ENCODE data around the gene MTMR12.

Gene MTMR12

DNA sequence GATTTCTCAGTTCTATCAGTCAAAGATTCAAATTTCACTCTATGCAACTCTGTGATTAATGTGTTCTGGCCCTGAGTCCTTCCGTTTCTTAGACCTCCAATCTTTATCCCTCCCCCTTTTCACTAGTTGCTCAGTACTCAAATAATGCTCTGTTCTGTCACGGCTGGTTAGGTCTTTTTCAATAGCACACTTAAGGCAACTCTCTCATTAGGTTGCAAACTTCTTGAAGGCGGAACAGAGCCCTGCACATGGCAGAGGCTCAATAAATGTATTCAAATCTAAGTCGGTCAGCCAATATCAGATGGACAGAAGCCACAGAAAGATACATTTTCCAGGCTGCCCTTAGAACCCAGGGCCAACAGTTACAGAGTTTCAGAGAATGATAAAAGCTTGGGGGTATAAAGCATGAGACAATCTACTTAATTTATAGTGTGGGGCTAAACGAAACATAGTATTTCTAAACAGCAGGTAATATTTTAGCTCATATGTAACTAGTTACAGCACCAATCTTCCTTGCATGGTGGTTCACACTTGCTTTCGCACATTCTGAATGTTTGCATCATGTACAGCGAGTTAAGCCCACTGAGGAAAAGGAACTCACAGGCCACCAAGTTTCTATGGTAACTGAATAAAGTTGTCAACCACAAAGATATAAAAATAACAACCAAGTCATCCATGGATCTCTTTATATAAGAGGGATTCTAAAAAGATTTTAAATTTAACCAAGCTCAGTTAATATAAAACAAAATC, 71.5 kb downstream of the MTMR12 start:
- H2BK5ac ChIP-seq (ENCODE audit: low read depth, low read length, poor library complexity): no peak overlapping the region
- no peak overlapping the region for H2BK12ac ChIP-seq (ENCODE audit: low read length)
- no peaks in the 10 kb centered on the region for H3K4me1 ChIP-seq (ENCODE audit: control insufficient read depth in 1 of 2, insufficient read depth in 2 of 2, low read length in 2 of 2)
- no peak overlapping the region for H3K4me3 ChIP-seq (ENCODE audit: low read depth, low read length)
- H4K12ac ChIP-seq (ENCODE audit: low read depth, low read length): no peak overlapping the region
- no peak overlapping the region for H3K14ac ChIP-seq (ENCODE audit: low read length)
- H3K4ac ChIP-seq (ENCODE audit: low read depth, low read length): no peak overlapping the region
- WGBS (ENCODE audit: extremely low coverage, insufficient coverage, insufficient read length): no CpG with 5 or more reads among the region's 7 CpGs
- H3K79me1 ChIP-seq (ENCODE audit: low read length): no peaks in the 10 kb centered on the region
- H3K4me2 ChIP-seq (ENCODE audit: low read length): no peak overlapping the region
- DNase-seq: no peak
- H3K79me2 ChIP-seq (ENCODE audit: control insufficient read depth, insufficient read depth, low read length, poor library complexity): no peaks in the 10 kb centered on the region
- H3K9me3 ChIP-seq (ENCODE audit: insufficient read depth, low read depth, low read length): no peaks in the 10 kb centered on the region
- H3K9ac ChIP-seq (ENCODE audit: low read length): no peak overlapping the region
- H4K91ac ChIP-seq (ENCODE audit: low read depth, low read length): no peak overlapping the region
- H2BK120ac ChIP-seq (ENCODE audit: insufficient read depth, low read length, poor library complexity): no peak overlapping the region
- no peak overlapping the region for H2AFZ ChIP-seq (ENCODE audit: insufficient read depth, low read length, poor library complexity)
- no peak overlapping the region for H3K18ac ChIP-seq (ENCODE audit: low read length)
- no peak overlapping the region for H4K8ac ChIP-seq (ENCODE audit: low read depth, low read length)
- no peak overlapping the region for H3K23ac ChIP-seq (ENCODE audit: low read length)
- H3K36me3 ChIP-seq (ENCODE audit: control insufficient read depth in 1 of 2, insufficient read depth in 2 of 2, low read length in 2 of 2): peaks cover 6 to 15% of the 10 kb centered on the region in 2 experiments
- H3K27me3 ChIP-seq (ENCODE audit: insufficient read depth, low read length): no peaks in the 10 kb centered on the region
- no peak overlapping the region for H3K27ac ChIP-seq (ENCODE audit: low read depth, low read length)
- H2AK5ac ChIP-seq (ENCODE audit: low read length): no peak overlapping the region

DNA sequence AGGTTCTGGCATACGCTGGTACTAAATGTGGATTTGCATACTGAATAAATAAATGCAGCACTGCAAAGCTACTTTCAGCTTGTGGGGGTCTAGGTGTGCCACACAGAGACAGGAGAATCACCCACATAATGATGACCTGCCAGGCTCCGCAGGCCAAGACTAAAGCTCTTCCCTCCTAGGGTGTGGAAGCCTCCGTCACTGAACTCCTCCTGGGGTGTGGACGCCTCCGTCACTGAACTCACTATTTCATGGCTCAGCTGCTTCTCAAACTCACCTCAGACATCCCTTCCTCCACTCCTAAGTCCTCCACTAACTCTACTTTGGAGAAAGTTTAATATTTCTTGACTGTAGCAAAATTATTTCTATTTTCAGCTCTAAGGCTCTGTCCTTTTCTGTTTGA, 73.4 kb downstream of the MTMR12 start:
- H3K27ac ChIP-seq (ENCODE audit: low read depth, low read length): no peak overlapping the region

DNA sequence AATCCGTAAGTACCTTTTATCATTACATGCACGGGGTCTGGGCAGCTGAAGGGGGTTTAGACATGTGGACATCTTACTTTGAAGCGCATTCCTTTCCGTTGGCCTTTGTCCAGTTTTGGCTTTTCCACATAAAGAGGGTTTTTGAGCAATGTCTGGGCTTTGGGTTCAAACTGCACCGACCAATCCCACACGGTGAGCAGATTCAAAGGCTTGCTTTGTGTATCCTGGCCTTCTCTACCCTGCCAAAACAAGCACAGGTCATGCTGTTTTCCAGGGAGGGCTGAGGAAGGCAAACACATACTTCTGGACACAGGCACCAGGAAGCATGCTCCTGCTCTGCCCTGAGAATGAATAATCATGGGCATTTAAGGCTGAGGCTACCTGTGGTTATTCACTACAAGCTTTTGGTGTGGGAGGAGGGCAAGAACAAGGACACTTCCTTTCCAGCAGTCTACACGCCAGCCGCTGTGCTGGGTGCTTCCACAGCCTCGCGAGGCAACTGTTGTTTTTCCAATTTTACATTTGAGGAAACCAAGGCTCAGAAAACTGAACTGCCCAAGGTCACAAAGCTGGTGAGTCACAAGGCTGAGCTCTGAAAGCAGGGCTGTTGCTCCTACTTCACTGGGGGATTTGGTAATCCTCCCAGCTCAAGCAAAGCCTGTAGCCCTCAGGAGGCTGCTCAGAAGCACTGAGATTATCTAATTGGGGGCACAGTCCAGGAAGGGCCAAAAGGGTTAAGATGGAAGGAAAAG, 78.9 kb downstream of the MTMR12 start:
- Histone ChIP-seq H2AFZ (ENCODE audit: insufficient read depth, low read length, poor library complexity) (no peak overlapping the region), H3K27ac (ENCODE audit: low read depth, low read length) (peak overlapping the region; percentile 26), H3K79me2 (ENCODE audit: control insufficient read depth, insufficient read depth, low read length, poor library complexity) (peaks cover under 1% of the 10 kb centered on the region), H3K9me3 (ENCODE audit: insufficient read depth, low read depth, low read length) (no peaks in the 10 kb centered on the region), H3K36me3 (ENCODE audit: control insufficient read depth in 1 of 2, insufficient read depth in 2 of 2, low read length in 2 of 2) (peaks cover 12 to 16% of the 10 kb centered on the region in 2 experiments), H2BK5ac (ENCODE audit: low read depth, low read length, poor library complexity) (no peak overlapping the region), H3K79me1 (ENCODE audit: low read length) (peaks cover 2% of the 10 kb centered on the region), H3K18ac (ENCODE audit: low read length) (no peak overlapping the region), H4K12ac (ENCODE audit: low read depth, low read length) (no peak overlapping the region), H3K4ac (ENCODE audit: low read depth, low read length) (no peak overlapping the region), H2BK120ac (ENCODE audit: insufficient read depth, low read length, poor library complexity) (no peak overlapping the region), H2BK12ac (ENCODE audit: low read length) (no peak overlapping the region), H3K4me1 (ENCODE audit: control insufficient read depth in 1 of 2, insufficient read depth in 2 of 2, low read length in 2 of 2) (peaks cover 25 to 30% of the 10 kb centered on the region in 2 experiments), H3K4me2 (ENCODE audit: low read length) (no peak overlapping the region), H4K91ac (ENCODE audit: low read depth, low read length) (no peak overlapping the region), H3K27me3 (ENCODE audit: insufficient read depth, low read length) (no peaks in the 10 kb centered on the region), H2AK5ac (ENCODE audit: low read length) (no peak overlapping the region), H4K8ac (ENCODE audit: low read depth, low read length) (no peak overlapping the region), H3K4me3 (ENCODE audit: low read depth, low read length) (no peak overlapping the region), H3K23ac (ENCODE audit: low read length) (no peak overlapping the region), H3K9ac (ENCODE audit: low read length) (no peak overlapping the region), H3K14ac (ENCODE audit: low read length) (no peak overlapping the region)
- whole genome bisulfite sequencing (ENCODE audit: extremely low coverage, insufficient coverage, insufficient read length): no CpG with 5 or more reads among the region's 10 CpGs
- peak in 1 of 2 donors; percentile 22 for DNase-seq

More for the DNA sequence above, 73.4 kb downstream of the MTMR12 start:
- Histone ChIP-seq H4K12ac (ENCODE audit: low read depth, low read length) (no peak overlapping the region), H4K91ac (ENCODE audit: low read depth, low read length) (no peak overlapping the region), H3K27me3 (ENCODE audit: insufficient read depth, low read length) (no peaks in the 10 kb centered on the region), H3K79me2 (ENCODE audit: control insufficient read depth, insufficient read depth, low read length, poor library complexity) (no peaks in the 10 kb centered on the region), H3K4me1 (ENCODE audit: control insufficient read depth in 1 of 2, insufficient read depth in 2 of 2, low read length in 2 of 2) (no peaks in the 10 kb centered on the region), H3K79me1 (ENCODE audit: low read length) (no peaks in the 10 kb centered on the region), H3K23ac (ENCODE audit: low read length) (no peak overlapping the region), H3K4me2 (ENCODE audit: low read length) (no peak overlapping the region), H3K9me3 (ENCODE audit: insufficient read depth, low read depth, low read length) (no peaks in the 10 kb centered on the region), H3K14ac (ENCODE audit: low read length) (no peak overlapping the region), H2BK12ac (ENCODE audit: low read length) (no peak overlapping the region), H3K9ac (ENCODE audit: low read length) (no peak overlapping the region), H2BK120ac (ENCODE audit: insufficient read depth, low read length, poor library complexity) (no peak overlapping the region), H3K36me3 (ENCODE audit: control insufficient read depth in 1 of 2, insufficient read depth in 2 of 2, low read length in 2 of 2) (peaks cover 4 to 16% of the 10 kb centered on the region in 2 experiments), H3K4me3 (ENCODE audit: low read depth, low read length) (no peak overlapping the region), H2BK5ac (ENCODE audit: low read depth, low read length, poor library complexity) (no peak overlapping the region), H3K18ac (ENCODE audit: low read length) (no peak overlapping the region), H2AFZ (ENCODE audit: insufficient read depth, low read length, poor library complexity) (no peak overlapping the region), H3K4ac (ENCODE audit: low read depth, low read length) (no peak overlapping the region), H4K8ac (ENCODE audit: low read depth, low read length) (no peak overlapping the region), H2AK5ac (ENCODE audit: low read length) (no peak overlapping the region)
- no peak for DNase-seq
- WGBS (ENCODE audit: extremely low coverage, insufficient coverage, insufficient read length): no CpG with 5 or more reads among the region's 5 CpGs

DNA sequence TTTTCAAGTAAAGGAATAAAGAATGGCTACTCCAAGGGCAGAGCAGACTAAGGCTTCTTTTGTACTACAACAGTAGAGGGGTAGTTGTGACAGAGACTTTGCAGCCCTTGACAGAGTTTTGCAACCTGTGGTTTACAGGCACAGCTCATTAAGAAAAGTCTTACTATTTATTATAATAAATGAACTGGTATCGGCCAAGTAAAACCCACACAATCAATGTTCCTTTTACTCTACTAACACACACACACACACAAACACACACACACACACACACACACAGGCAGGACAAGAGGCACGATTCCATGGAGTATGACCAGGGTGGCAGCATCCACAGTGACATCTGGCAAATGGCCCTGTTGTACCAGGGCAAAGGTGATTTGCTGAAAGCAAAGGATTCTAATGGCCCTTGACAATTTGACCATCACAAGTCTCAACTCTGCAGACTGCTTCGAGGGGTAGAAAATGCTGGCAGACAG, 79.5 kb downstream of the MTMR12 start:
- Histone ChIP-seq H3K27ac (ENCODE audit: low read depth, low read length) (no peak overlapping the region), H2AK5ac (ENCODE audit: low read length) (no peak overlapping the region), H3K4me2 (ENCODE audit: low read length) (no peak overlapping the region), H2BK5ac (ENCODE audit: low read depth, low read length, poor library complexity) (no peak overlapping the region), H4K12ac (ENCODE audit: low read depth, low read length) (no peak overlapping the region), H2BK12ac (ENCODE audit: low read length) (no peak overlapping the region), H2AFZ (ENCODE audit: insufficient read depth, low read length, poor library complexity) (no peak overlapping the region), H3K79me1 (ENCODE audit: low read length) (peaks cover 3% of the 10 kb centered on the region), H3K4ac (ENCODE audit: low read depth, low read length) (no peak overlapping the region), H3K18ac (ENCODE audit: low read length) (no peak overlapping the region), H3K79me2 (ENCODE audit: control insufficient read depth, insufficient read depth, low read length, poor library complexity) (peaks cover 1% of the 10 kb centered on the region), H3K14ac (ENCODE audit: low read length) (no peak overlapping the region), H4K8ac (ENCODE audit: low read depth, low read length) (no peak overlapping the region), H4K91ac (ENCODE audit: low read depth, low read length) (no peak overlapping the region), H3K36me3 (ENCODE audit: control insufficient read depth in 1 of 2, insufficient read depth in 2 of 2, low read length in 2 of 2) (peaks cover 13 to 14% of the 10 kb centered on the region in 2 experiments), H3K4me3 (ENCODE audit: low read depth, low read length) (no peak overlapping the region), H2BK120ac (ENCODE audit: insufficient read depth, low read length, poor library complexity) (no peak overlapping the region), H3K4me1 (ENCODE audit: control insufficient read depth in 1 of 2, insufficient read depth in 2 of 2, low read length in 2 of 2) (peaks cover 28 to 33% of the 10 kb centered on the region in 2 experiments), H3K9ac (ENCODE audit: low read length) (no peak overlapping the region), H3K9me3 (ENCODE audit: insufficient read depth, low read depth, low read length) (no peaks in the 10 kb centered on the region), H3K23ac (ENCODE audit: low read length) (no peak overlapping the region), H3K27me3 (ENCODE audit: insufficient read depth, low read length) (no peaks in the 10 kb centered on the region)
- DNase-seq: no peak
- no CpG with 5 or more reads among the region's 3 CpGs for WGBS (ENCODE audit: extremely low coverage, insufficient coverage, insufficient read length)

Measured in trophoblast cell (in vitro differentiated cells and primary cell).